Measurements from ENCODE around the gene DNAH17.
A peak's percentile ranks its signal among the peaks of the same experiment; 100 is the strongest.

DNAH17 gene

DNA sequence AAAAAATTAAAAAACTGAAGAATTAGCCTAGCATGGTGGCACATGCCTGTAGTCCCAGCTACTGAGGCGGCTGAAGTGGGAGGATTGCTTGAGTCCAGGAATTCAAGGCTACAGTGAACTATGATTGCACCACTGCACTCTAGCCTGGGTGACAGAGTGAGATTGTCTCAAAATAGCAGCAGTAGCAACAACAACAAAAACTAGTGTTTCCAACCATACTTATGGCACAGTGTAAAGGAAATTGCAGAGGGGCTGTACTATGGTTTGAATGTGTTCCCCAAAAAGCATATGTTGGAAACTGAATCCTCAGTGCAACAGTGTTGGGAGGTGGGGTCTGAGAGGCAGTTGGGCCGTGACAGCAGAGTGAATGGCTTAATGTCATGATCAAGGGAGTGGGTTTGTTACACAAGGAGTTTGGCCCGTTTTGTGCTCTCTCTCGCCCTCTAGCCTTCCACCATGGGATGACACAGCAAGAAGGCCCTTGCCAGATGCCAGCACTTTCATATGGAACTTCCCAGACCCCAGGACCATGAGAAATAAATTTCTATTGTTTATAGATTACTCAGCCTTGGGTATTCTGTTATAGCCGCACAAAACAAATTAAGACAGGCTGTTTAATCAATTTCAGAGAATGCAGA lies 128.7 kb downstream of the DNAH17 start:
- peak; percentile 34 for DNase-seq

DNA sequence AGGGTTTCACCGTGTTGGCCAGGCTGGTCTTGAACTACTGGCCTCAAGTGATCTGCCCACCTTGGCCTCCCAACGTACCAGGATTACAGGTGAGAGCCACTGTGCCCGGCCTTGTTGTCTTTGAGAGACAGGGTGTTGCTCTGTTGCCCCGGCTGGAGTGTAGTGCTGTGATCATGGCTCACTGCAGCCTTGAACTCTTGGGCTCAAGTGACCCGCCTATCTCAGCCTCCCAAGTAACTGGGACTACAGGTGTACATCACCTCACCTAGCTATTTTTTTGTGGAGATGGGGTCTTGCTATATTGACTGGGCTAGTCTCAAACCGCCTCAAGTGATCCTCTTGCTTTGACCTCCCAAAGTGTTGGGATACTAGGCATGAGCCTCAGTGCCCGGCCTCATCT lies 130.4 kb downstream of the DNAH17 start:
- DNase-seq, result no peak

DNA sequence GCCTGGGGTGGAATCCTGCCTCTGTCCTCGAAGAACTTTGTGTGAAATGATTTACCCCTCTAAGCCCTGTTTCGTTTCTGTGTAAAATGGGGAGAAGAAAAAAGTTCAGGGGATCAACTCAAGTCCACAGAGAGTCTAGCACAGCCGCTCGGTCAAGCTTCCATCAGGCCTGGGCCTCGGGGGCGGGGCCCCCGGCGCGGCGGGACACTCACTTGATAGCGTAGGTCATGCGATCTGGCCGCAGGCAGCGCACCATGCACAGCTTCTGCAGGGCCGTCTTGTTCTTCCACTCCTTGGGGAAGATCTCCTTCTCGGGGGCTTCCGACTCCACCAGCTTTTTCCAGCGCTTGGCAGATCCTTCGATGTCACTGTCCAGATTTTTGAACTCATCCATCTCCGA lies 132.8 kb downstream of the DNAH17 start:
- no peak for DNase-seq

DNA sequence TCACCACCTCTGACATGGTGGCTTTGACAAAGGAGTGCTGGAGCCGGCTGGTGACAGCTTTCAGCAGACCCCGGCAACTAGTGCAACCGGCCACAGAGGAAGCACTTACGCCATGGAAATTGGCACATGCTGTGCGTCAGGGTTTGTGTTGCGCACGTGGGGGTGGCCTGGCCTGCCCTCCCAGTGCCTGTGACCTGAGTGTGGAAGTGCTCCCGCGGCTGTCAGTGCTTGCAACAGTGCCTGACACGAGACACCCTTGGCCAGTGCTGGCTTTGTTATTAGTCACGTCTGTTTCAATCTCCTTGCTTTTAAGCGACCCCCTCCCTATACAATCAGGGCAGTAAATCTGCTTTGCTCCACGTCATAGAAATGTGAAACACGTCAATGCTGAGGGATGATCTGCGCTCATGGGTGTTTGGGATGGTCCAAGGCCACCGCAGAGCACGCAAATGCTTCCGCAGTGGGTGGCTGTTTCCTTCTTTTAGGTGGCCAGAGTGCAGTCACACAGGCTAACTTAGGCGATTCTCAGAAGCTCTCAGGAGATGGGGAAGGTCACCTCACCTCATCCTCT lies 134.5 kb downstream of the DNAH17 start:
- DNase-seq, result no peak

DNA sequence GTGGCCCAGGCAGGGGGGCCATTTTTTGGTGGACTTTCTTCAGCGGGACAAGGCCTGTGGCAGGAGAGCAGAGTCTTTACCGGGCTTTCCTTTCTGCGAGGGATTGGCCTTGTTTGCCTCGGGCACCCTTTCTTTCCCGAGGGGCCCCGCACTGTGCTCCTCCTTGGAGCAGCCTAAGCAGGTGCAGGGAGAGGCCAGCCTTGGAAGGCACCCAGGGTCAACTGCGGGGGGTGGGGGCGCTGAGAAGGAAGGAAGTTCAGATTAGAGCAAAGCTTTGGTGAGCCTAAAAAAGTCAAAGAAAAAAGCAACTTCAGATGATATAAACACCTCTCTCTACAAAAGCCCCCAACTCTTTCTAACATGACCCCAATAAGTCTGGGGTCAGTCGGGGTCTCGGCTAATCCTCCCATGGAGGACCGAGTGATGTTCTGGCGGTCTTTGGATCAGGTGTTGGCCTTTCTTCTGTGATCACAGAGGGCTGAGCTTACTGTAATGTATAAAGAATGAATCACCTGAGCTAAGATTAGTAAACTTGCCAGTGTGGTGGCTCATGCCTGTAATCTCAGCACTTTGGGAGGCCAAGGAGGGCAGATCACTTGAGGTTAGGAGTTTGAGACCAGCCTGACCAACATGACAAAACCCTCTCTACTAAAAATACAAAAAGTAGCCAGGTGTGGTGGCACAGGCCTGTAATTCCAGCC lies 135.8 kb downstream of the DNAH17 start:
- DNase-seq, result no peak

DNA sequence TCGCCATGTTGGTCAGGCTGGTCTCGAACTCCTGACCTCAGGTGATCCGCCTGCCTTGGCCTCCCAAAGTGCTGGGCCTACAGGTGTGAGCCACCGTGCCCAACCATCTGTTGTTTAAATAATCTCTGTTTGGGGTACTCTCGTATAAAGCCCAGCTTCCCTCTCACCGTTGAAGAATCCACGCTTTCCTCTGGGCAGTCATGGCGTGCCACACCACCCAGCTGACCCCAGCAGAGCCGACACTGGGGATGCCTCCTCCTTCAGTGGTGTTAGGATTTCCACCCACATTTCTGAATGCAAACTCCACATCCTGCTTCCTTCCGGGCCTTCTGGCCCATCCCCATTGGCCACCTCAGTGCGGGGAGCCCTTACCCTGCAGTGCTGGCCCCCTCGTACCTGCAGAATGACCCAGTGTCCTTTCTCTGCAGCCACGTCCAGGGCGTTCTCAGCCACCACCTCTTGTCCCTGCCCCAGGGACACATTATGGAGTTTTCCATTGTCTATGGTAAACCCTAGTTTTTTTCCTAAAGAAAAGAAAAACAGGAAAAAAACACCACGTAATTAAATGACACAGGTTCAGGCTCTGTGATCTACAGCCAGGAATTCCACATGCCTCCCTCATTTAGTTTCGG lies 138.4 kb downstream of the DNAH17 start:
- no peak for DNase-seq

DNA sequence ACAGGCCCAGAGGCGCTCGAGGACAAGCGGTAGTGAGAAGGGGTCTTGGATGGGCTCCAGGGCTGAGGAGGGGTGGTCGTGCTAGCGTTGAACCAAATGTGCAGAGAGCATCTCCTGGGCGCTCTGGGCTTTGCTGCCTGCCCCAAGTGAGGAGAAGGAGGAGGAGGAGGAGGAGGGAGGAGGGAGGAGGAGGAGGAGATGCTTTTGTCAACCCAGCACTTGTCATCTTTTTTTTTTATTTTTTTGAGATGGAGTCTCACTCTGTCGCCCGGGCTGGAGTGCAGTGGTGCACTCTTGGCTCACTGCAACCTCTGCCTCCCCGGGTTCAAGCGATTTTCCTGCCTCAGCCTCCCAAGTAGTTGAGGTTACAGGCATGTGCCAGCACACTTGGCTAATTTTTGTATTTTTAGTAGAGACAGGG lies 138.9 kb downstream of the DNAH17 start:
- DNase-seq, result no peak

DNA sequence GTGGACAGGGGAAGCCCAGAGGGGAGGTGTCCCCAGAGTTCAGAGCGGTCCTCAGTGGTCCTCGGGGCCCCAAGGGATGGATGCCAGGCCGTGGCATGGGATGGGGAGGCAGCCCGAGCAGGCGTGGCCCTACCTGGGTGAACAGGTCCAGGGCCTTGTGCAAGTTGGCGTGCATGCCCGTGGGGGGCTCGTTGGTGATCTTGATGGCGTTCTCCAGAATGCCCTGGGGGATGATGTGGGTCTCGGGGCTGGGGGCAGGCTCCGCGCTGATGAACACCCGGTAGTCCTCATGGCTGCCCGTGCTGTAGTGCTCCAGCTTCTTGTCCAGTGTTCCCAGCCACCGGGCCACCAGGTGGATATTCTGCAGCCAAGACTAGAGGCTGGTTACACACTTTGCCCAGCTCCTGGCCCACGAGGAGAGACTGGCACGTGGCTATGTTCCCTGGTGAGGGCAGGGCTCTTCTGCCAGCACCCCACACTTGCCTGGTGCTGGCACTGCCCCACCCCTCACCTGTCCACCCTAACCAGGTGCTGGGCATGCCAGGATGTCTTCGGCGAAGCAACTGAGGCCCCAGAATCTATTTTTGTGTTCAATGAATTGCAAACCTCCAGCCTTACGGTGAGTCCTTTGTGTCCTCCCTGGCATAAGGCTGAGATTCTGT lies 139.6 kb downstream of the DNAH17 start:
- no peak for DNase-seq

DNA sequence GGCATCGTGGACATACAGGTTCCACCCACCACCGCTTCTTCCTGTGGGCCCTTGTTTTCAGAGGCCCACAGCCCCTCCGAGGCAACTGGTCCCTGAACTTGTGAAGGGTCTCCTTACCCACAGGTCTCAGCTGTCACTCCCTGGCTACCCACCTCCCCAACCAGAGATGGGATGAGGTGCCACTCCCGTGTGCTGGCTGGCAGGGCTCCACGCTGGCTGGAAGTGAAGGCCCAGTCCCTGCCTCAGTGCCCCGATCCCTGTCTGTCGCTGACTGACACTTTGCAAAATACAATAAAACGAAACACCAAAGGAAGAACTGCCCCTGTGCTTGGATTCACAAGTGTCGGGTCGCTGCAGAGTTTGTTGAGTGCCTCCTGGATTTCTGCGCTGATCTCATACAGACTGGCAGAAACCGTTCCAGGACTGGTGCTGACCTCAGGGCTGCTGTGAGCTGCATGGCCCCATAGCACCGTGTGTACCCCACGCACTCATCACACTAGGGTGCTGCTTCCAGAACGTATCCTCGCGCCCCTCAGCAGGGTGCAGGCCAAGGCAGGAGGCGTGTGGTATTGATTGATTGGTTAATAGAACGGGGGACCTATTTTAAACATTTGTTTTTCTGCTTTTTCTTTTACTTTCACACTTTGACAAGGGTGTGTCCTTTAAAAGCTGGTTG lies 141.7 kb downstream of the DNAH17 start:
- no peak for DNase-seq

DNA sequence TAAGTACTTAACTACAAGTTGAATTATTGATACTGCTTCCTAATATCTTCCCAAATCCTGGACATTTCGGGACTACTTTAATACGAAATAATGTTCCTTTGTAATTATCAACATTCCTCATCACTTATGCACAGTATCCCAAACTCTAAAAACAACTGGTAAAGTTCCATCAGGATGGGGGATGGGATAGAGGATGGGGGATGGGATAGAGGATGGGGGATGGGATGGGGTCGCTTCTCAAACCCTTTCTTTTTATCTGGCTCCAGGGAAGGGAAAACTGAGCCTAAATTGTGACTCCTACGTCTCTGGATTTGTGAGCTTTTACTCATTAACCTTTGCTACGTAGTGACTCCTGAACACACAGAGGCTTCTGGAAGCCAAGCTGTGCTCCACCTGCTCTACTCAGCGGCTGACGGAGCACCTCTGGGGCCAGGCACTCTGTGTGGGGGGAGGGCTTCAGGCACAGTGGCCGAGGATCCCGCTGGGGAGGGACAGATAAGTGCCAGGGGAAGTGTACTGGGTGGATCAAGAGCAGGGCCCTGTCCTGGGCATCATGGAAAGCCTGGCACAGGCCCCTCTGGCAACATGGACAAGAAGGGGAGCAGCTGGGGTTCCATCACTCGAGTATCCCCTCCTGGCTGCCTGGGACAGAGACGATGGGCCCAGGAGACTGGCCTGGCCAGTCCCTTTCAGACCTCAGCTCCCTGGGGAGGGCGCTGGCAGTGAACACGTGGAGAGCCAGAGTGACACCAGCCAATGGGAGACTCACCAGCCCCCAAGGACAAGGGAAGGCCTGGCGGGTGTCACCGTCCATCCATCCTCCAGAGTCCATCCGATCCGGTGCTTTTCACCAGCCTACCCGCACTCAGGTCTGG lies 142.5 kb downstream of the DNAH17 start:
- DNase-seq, result no peak

DNA sequence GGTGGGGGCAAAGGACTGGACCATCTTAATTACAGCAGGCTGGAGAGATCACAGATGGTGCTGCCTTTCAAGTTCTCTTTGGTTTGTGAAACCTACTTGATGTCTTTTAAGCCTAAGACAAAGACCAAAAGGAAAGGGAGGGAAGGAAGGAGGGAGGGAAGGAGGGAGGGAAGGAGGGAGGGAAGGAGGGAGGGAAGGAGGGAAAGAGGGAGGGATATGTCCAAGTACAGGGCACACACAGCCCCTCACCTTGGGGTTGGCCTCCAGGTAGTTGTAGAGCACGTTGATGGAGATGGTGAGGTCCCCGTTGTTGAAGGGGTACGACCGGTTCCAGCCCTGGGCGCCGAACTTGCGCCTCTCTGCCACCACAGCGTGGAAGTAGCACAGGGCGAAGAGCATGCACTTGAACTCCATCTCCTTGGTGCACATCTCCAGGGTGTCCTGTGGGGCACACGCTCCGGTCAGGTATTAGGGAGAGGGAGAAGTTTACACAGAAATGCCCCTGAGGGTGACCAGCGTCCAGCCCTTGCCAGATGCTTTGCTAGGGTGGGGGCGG lies 143.3 kb downstream of the DNAH17 start:
- DNase-seq, result no peak

DNA sequence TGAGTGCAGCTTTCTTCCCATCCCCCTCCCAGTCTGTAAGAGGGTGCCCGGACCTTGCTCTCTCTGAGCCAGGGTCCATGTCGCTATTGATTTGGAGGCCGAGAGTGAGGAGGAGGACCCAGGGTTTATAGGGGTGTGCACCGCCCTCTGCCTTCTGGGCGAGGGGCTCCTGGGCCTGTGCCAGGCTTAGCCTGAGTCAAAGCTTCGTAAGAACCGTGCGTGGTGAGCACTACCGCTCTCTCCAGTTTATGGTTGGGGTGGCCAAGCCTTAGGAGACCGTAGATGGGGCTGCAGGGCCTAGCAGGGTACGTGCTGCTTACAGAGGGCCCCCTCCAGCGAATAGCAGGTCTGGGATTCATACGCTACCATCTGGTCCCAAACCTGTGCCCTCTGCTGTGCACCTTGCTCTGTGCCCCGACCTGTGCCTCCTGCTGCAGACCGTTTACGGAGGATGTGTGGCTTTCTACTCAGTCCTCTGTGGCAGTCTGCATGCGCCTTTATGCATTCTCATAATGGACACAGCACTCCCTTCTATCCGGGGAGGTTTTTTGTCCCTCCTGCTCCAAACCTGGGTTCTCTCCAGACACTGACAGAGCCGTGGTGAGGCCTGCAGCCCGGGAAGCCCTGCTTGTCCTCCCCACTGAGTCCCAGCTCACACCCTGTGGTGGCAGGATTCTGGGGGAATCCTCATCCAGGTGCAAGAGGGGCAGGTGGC lies 144.0 kb downstream of the DNAH17 start:
- DNase-seq, result no peak

DNA sequence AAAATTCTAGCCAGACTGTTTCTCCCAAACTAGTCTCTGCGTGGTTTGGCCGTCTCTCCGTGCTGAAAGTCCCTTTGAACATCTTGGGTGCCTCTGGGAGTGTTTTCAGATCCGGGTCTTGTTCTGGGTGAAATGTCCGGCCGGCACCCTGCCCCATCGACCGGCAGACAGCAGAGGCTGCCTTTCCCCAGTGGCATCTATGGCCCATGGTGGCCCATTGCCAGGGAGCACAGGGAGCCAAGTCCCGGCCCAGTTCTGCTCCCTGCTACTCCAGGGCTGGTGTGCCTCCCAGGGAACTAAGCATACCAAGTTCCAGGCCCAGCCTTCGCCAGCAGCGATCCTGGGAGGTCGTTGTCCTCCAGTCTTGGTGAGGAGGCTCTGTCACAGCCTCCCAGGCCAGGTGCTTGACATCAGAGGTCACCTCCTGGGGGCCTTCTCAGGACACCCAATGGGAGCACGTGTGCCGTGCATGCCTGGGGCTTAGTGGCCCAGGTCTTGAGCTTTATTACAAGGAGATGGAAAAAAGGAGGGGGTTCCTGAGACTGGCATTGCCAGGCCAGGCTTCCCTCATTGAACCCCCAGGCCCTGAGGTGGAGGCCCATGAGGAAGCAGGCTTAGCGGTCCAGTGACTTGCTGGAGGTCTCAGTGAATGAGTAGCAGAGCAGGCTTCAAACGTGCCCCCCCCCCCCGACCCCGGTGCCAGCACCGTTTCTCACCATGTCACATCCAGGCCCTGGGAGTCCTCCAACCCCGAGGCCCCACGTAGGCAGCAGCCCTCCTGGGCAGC lies 144.8 kb downstream of the DNAH17 start:
- DNase-seq, result no peak

DNA sequence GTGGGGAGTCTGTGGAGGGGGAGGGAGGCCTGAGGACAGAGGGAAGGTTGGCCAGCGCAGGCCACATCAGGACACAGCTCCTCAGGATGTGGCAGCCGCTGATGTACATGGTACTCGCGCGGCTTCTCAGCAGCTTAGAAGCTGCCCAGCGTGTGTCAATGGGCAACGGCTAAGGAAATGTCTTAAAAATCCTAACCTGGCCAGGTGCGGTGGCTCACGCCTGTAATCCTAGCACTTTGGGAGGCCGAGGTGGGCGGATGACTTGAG lies 145.6 kb downstream of the DNAH17 start:
- DNase-seq, result no peak

DNA sequence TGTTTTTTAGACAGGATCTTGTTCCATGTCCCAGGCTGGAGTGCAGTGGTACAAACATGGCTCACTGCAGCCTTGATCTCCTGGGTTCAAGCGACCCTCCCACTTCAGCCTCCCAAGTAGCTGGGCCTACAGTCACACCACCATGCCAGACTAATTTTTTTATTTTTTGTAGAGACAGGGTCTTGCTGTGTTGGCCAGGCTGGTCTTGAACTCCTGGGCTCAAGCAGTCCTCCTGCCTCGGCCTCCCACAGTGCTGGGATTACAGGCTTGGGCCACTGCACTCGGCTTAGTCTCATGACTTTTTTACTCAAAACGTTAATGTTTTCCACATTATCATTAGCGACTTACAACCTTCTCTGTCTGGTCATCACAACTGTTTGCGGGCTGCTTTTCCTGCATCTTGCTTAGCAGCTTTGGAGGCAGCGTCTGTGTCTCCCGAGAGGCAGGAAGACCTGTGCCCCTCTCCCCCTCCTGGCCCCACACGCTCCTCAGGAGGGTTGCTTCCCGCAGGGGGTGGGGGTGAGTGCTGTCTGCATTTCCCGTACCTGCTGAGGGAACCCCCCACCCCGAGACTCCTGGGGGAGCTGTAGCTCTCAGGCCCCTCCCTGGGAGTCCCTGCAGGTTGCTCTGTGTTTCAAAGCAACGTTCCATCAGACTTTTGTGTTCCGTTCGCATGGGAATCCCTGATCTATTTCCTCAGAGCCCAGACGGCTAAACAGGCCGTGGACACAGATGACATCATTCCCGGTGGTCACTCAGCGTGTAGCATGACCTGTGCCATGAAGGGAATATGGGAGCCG lies 146.1 kb downstream of the DNAH17 start:
- no peak for DNase-seq

DNA sequence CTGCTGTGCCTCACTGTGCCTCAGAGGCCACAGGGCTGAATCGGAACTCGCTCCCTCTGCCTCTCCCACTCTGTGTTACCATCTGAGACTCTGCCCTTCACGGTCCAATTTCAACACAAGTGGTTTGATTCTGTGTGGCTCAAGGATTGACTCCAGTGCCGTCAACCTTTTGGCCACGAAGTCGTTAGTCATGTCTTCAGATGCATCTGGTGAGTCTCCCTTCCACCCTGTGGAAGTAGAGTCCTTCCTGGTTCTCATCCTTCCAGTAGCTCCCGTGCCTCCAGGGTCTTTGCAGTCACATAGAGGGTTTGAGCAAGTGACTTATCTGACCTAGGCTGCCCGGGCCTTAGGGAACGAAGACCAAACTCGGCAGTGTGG lies 147.6 kb downstream of the DNAH17 start:
- DNase-seq, result no peak

DNA sequence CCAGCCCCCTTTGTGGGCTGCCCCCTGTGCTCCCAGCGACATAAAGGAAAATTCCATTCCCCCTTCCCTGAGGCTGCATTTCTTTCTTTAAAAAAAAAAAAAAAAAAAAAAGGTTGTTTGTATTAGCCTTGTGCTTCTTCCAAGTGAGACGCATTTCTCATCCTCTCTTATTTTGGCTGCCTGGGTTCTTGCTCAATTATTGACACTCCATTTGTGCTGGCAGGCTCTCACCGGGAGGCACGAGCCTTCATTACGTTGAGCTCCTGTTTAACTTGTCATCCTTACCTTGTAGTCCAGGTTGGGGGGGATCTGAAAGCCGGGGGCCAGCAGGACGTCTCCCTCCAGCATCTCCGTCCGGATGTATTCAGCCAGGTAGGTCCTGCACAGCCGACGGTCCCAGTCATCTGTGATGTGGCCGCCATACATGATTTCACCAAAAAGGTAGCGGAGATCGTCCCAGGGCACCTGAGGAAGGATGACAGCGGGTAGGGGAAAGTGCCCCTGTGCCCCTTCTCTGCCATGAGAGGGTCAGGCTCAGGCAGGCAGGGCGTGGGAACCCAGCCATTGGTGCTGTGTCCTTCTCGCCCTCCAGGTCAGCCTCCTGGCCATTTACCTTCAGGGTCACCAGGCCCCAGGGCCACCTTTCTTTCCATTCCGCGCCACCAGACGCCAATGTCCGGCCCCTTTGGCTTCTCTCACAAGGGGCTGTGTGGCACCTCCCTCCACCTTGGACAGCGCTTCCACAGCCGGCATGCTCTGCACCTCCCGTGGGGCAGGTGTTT lies 148.2 kb downstream of the DNAH17 start:
- no peak for DNase-seq

DNA sequence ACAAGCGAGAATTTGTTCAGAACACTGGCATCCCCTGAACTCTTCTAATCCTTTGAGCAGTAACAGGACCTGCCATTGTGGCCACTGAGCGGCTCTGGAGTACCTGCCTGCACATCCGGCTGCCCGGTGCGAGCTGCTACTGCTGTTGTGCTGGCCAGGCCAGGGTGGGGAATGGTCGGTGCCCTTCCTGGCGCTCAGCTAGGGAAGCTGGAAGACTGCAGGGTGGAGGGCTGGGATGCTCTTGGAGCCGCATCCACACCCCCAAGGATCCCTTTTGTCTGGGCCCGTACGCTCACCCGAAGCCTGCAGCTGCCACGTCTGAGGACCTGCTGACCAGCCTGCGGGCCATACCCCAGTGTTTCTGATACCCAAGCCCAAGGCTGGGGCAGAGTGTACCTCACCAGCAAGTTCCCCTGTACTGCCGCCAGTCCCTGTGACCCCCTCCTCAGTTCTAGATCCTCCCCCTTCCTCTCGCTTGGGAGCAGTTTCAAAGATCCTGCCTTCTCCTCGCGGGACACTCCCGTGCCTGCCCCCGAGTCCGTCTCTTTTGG lies 149.1 kb downstream of the DNAH17 start:
- no peak for DNase-seq
